ENCODE results near the gene HSD17B11. TPM values are rescaled to one million over a fixed set of nuclear protein-coding genes. Genes with fewer than 3 reads are reported as not detected.

The HSD17B11 gene
- total RNA-seq, 1 experiment from 2014 or later = 8.8 TPM

DNA sequence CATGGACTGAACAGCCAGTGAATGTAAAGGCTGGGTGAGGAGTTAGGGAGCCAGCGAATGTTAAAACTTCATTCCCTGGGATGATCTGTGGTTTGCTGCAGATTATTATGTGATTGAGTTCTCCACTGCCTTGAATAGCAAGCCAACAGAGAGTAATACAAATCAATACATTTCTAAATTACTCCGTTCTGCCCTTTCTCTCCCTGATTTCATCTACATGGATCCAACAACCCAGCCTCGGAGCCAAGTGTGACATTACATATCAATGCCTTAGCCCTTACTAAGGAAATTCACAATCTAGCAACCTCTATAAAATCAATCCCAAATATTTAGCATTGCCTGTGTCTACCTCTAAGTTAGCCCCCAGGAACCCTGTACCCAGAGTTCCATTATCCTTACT, 79.3 kb downstream of the HSD17B11 start:
- TF ChIP-seq CTCF (conservative IDR thresholded peaks at IDR 0.05) = no peak
- H3K14ac ChIP-seq (ENCODE audit: insufficient read depth, low read length) = no peak overlapping the region
- no peak overlapping the region for H3K4me2 ChIP-seq (ENCODE audit: insufficient read depth, insufficient read length, low read length)
- H3K27me3 ChIP-seq (ENCODE audit: insufficient read depth, low read length) = no peaks in the 10 kb centered on the region
- Mint-ChIP-seq H3K4me3 (no peak overlapping the region), H3K36me3 (ENCODE audit: insufficient read depth in 1 of 3, low read depth in 3 of 3) (no peaks in the 10 kb centered on the region), H3K27me3 (ENCODE audit: low read depth) (no peaks in the 10 kb centered on the region), H3K27ac (no peak overlapping the region), H3K4me1 (no peaks in the 10 kb centered on the region), H3K9me3 (no peaks in the 10 kb centered on the region)
- H3K18ac ChIP-seq (ENCODE audit: insufficient read length, low read depth, low read length) = no peak overlapping the region
- H2AK5ac ChIP-seq (ENCODE audit: insufficient read length, low read length) = no peak overlapping the region
- no peaks in the 10 kb centered on the region for H4K20me1 ChIP-seq (ENCODE audit: control insufficient read depth, insufficient read depth, insufficient read length)
- H3K23me2 ChIP-seq (ENCODE audit: insufficient read length, low read depth, low read length, poor library complexity, severe bottlenecking) = no peaks in the 10 kb centered on the region
- no peaks in the 10 kb centered on the region for H3K4me1 ChIP-seq (ENCODE audit: insufficient read depth, low read length)
- no peak overlapping the region for H2BK20ac ChIP-seq (ENCODE audit: low read depth, low read length, poor library complexity, severe bottlenecking)
- H2BK15ac ChIP-seq (ENCODE audit: low read depth, low read length) = no peak overlapping the region
- no peaks in the 10 kb centered on the region for H3K79me1 ChIP-seq (ENCODE audit: insufficient read depth, low read depth, low read length, poor library complexity, severe bottlenecking)
- no peak overlapping the region for H2AFZ ChIP-seq (ENCODE audit: low read length)
- no peaks in the 10 kb centered on the region for H3K9me3 ChIP-seq (ENCODE audit: control insufficient read depth, low read depth, low read length)
- DNase-seq = no peak
- H3K79me2 ChIP-seq (ENCODE audit: insufficient read depth, low read length) = no peaks in the 10 kb centered on the region
- no peak overlapping the region for H3K56ac ChIP-seq (ENCODE audit: insufficient read length, low read depth, low read length)
- no peak overlapping the region for H3T11ph ChIP-seq (ENCODE audit: low read length)
- no peak overlapping the region for H3K9ac ChIP-seq (ENCODE audit: extremely low read depth, insufficient read length, low read length)
- H4K91ac ChIP-seq (ENCODE audit: insufficient read length, low read depth, low read length) = no peak overlapping the region
- H3K23ac ChIP-seq (ENCODE audit: insufficient read length, low read depth, low read length) = no peak overlapping the region
- WGBS (ENCODE audit: extremely low coverage, insufficient read length, low lambda C conversion rate) = no CpG with 5 or more reads among the region's 3 CpGs
- H2BK5ac ChIP-seq (ENCODE audit: insufficient read length, low read length) = no peak overlapping the region
- no peak overlapping the region for H3K4ac ChIP-seq (ENCODE audit: low read depth, low read length)
- no peak overlapping the region for H4K8ac ChIP-seq (replicated peaks; ENCODE audit: insufficient read length, low read depth, low read length)
- no peak overlapping the region for H4K5ac ChIP-seq (ENCODE audit: insufficient read length, low read depth, low read length)
- H3K27ac ChIP-seq (ENCODE audit: insufficient read length, low read depth, low read length) = no peak overlapping the region
- H2BK12ac ChIP-seq (ENCODE audit: insufficient read length, low read depth, low read length) = no peak overlapping the region
- no peak overlapping the region for H2BK120ac ChIP-seq (ENCODE audit: low read depth, low read length, poor library complexity, severe bottlenecking)

Measured in H9 (cell line).